Kasumi-1 (cell line): ENCODE results near the gene ZNF680.
"Not testable (repeated sequence)": the region's sequence is repeated elsewhere in the genome, so short reads cannot be mapped to it uniquely, and the experiment has no call there.

Source experiments
- DNase-seq, 2 experiments: peaks; one replicate each; lab custom pipeline; 2025; lab: John Stamatoyannopoulos, UW

Gene ZNF680

GRCh38 chr7:64555046-64555445 lies 7.8 kb downstream of the ZNF680 start:
- DNase-seq = no peak

DNA sequence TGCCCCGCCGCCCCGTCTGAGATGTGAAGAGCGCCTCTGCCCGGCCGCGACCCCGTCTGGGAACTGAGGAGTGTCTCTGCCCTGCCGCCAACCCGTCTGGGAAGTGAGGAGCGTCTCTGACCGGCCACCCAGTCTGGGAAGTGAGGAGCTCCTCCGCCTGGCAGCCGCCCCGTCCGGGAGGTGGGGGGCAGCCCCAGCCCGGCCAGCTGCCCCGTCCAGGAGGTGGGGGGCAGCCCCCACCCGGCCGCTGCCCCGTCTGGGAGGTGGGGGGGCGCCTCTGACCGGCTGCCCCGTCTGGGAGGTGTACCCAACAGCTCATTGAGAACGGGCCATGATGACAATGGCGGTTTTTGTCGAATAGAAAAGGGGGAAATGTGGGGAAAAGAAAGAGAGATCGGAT lies 8.7 kb downstream of the ZNF680 start:
- DNase-seq = not testable (repeated sequence)

DNA sequence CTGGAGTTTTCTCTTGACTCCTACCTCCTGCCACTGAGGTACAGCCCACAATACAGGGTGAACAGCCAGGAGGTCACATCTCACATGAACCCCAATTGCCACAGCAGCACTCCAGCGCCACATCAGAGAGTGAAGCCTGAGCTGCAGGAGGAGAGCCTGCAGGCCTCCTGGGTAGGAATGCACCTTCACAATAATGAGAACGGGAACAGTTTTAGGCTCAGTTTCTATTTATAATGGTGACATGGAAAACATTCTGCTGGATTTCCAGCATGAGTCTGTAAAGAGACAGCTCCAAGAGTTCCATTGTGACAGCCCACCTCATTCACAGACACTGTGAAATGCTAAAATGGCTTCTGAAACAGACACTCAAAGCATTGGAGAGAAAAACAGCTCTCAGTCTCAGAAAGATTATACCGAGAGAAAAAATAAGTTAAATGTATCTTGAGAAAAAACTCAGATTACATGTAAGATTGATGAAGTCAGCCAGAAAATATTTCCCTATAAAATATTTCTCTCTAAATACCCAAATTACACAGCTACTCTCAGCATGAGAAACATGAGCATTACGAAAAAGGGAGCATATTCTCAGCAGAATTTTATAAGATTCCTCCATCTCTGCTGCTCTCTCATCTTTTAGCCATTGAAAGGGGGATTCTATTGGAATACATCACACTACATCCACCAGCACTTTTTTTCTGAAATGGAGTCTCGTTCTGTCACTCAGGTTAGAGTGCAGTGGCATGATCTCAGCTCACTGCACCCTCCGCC lies 11.3 kb downstream of the ZNF680 start:
- DNase-seq = no peak

DNA sequence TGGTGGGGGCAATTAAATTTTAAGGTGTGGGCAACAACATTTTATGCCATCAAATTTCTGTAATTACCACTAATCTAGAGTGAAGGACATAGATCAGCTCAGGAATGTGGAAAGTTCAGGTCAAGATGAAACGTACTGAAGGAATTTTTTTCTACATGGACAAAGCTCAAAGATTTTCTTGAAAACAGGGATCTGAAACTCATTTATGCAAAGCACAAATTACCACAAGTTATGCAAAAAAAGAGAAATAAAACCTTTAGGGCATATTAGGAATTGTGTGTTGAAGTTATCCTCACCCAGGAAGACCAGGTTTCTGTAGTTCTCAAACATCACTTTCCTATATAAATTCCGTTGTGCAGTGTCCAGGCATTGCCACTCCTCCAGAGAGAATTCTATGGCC lies 18.9 kb downstream of the ZNF680 start:
- DNase-seq = peak in 1 of 2 experiments; percentile 8

- DNase-seq = peak; percentile 65 to 68
Observed at GRCh38 chr7:64541438-64542359, 21.2 kb downstream of the ZNF680 start.

DNA sequence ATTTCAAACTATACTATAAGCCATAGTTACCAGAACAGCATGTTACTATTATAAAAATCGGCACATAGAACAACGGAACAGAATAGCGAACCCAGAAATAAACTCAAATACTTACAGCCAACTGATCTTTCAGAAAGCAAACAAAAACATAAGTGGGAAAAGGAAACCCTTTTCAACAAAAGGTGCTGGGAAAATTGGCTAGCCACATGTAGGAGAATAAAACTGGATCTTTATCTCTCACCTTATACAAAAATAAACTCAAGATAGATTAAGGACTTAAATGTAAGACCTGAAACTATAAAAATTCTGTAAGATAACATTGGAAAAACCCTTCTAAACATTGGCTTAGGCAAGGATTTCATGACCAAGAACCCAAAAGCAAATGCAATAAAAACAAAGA lies 29.1 kb downstream of the ZNF680 start:
- no peak for DNase-seq

DNA sequence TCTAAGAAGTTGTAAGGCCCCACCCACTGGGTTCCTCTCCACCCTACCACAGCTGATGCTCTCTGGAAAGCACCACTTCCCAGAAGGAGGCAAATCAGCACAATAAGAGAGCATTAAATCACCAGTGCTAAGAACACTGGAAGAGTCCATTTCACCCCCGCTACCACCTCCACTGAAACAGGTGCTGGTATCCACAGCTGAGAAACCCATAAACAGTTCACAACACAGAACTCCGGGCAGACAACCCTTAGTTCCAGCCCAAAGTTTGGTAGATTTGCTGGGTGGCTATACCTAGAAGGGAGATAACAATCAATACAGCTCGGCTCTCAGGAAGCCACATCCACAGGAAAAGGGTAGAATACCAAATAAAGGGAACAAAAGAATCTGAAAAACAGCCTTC lies 34.1 kb downstream of the ZNF680 start:
- DNase-seq = no peak

GRCh38 chr7:64521409-64521984 lies 41.4 kb downstream of the ZNF680 start:
- no peak for DNase-seq

GRCh38 chr7:64516451-64516850 lies 46.4 kb downstream of the ZNF680 start:
- DNase-seq = no peak

- no peak for DNase-seq
Observed at GRCh38 chr7:64515781-64516180, 47.1 kb downstream of the ZNF680 start.

GRCh38 chr7:64515330-64515729 lies 47.5 kb downstream of the ZNF680 start:
- no peak for DNase-seq

DNA sequence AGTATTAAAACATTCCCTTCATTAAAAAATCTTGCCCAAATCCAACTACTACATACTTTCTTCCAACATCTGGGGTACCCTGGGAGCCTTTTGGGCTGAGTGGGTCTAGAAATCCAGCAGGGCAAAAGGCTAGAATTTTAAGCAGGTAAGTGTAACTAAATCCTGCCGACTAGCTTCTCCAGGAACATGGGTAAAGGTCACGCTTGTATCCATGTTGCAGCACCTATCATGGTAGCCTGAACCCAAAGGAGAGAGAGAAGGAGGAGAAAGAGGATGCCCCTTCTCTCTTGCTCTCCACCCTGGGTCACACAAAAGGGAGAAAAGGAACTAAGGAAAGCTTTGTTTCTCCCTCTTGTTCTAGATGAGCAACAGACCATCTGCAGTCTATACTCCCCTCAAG lies 53.3 kb downstream of the ZNF680 start:
- no peak for DNase-seq

GRCh38 chr7:64504581-64505120 lies 58.2 kb downstream of the ZNF680 start:
- peak; percentile 12 to 19 for DNase-seq

DNA sequence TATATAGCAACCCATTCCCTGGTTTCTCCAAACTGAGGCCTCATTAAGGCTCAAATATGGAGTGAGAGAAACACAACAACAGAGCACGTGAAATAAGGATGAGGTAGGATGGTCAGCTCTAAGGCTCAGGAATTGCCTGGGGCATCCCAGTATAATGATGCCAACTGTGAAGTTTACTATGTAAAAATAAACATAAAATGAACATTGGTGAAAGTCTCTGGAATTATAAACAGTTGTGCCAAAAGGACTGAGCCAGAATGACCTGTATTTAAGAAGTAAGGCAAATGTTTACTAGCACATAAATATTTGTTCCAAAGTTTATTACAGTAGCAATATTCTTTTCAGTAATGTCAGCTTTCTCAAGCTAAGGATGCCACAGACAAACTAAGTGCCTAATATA lies 64.6 kb downstream of the ZNF680 start:
- DNase-seq = no peak

GRCh38 chr7:64494912-64495461 lies 67.9 kb downstream of the ZNF680 start:
- no peak for DNase-seq

GRCh38 chr7:64485623-64486022 lies 77.2 kb downstream of the ZNF680 start:
- DNase-seq = no peak
